A549 (cell line): ENCODE measurements around the gene ZCCHC10. TPM values are rescaled to one million over a fixed set of nuclear protein-coding genes. Genes with fewer than 3 reads are reported as not detected.

Experiments used
- ATAC-seq, 2 experiments: fragments of 200-7000 bp in 1 of 2; fragments of >200 bp in 1 of 2; cut with Nextera tagmentation in 1 of 2; cut with Tn5 transposase in 1 of 2; 3 replicates each; pipeline versions ENCODE4 v1.8.0 to v1.9.1; 2018 to 2020; ENCODE audit warnings: mild to moderate bottlenecking in 1 of 2, moderate library complexity in 1 of 2
- CTCF ChIA-PET: fragments of 300-600 bp; sonication (Branson Sonifier 250); formaldehyde crosslinking; extraction: SDS; loops from one replicate; lab custom pipeline; 2021; ENCODE audit warnings: antibody characterized with exemption, inconsistent platforms; lab: Yijun Ruan, JAX
- POLR2A ChIA-PET: fragments of 350-600 bp; formaldehyde crosslinking; extraction: SDS; loops from one replicate; lab custom pipeline; 2021; ENCODE audit warnings: antibody characterized with exemption, inconsistent platforms; lab: Yijun Ruan, JAX
- DNase-seq, 2 experiments: peaks; one replicate each; pipeline versions ENCODE4 v3.0.0 to v3.0.0-alpha.2; 2011 to 2016; ENCODE audit warnings: low read depth in 1 of 2, low spot score in 1 of 2
- FAIRE-seq: peaks from 2 replicates; lab custom pipeline; 2011; peaks lifted over from hg19 to GRCh38; lab: Jason Lieb, UNC
- H3K27ac ChIP-seq, 2 experiments: fragments of >200 bp; sonication (Bioruptor Twin); formaldehyde crosslinking; 3 replicates each; pipeline ENCODE4 v1.5.1; 2016 to 2017
- H3K4me1 ChIP-seq: fragments of >200 bp; sonication (Bioruptor Twin); formaldehyde crosslinking; 3 replicates; pipeline ENCODE4 v1.6.1; 2016
- H3K4me2 ChIP-seq: fragments of >200 bp; sonication (Bioruptor Twin); formaldehyde crosslinking; 3 replicates; pipeline ENCODE4 v1.6.1; 2016
- H3K4me3 ChIP-seq: fragments of >200 bp; sonication (Bioruptor Twin); formaldehyde crosslinking; 3 replicates; pipeline ENCODE4 v1.5.1; 2016
- H3K9me3 ChIP-seq: fragments of >200 bp; sonication (Bioruptor Twin); formaldehyde crosslinking; 3 replicates; pipeline ENCODE4 v1.6.1; 2016
- ATOH8 ChIP-seq: fragments of 250-450 bp; sonication (Bioruptor Pico); IDR thresholded peaks from 2 replicates; pipeline ENCODE4 v1.5.0; 2020; ENCODE audit warnings: low read depth, mild to moderate bottlenecking, moderate library complexity
- CBX8 ChIP-seq: fragments of 200-600 bp; sonication (generic); IDR thresholded peaks from 2 replicates; pipeline ENCODE4 v1.6.1; 2016
- CHD2 ChIP-seq: fragments of 150-350 bp; IDR thresholded peaks from 2 replicates; pipeline ENCODE4 v1.6.1; 2014; ENCODE audit warnings: low read length; ENCODE audit not compliant: partially characterized antibody
- CHD4 ChIP-seq: fragments of 200-600 bp; sonication (generic); IDR thresholded peaks from 2 replicates; pipeline ENCODE4 v1.6.1; 2016; ENCODE audit warnings: antibody characterized with exemption, mild to moderate bottlenecking, borderline replicate concordance
- EP300 ChIP-seq, 2 experiments: fragments of >200 bp; sonication (Bioruptor Twin); formaldehyde crosslinking; IDR thresholded peaks; 2 replicates in 1 of 2; 3 replicates in 1 of 2; pipeline ENCODE4 v1.6.1; 2016 to 2017
- ESRRA ChIP-seq: fragments of 150-350 bp; IDR thresholded peaks from 2 replicates; pipeline ENCODE4 v1.6.1; 2014; ENCODE audit warnings: mild to moderate bottlenecking, low read length, borderline replicate concordance
- FOSL2 ChIP-seq, 2 experiments: fragments of 450-650 bp in 1 of 2; fragments of >200 bp in 1 of 2; sonication (Bioruptor Twin) in 1 of 2; formaldehyde crosslinking; IDR thresholded peaks; 2 replicates each; pipeline versions ENCODE4 v1.5.0 to v1.6.1; 2016 to 2020; ENCODE audit warnings: mild to moderate bottlenecking in 1 of 2, moderate library complexity in 1 of 2
- HDAC2 ChIP-seq: fragments of 200-600 bp; sonication (generic); IDR thresholded peaks from 2 replicates; pipeline ENCODE4 v1.6.1; 2016
- KDM1A ChIP-seq: fragments of 200-600 bp; sonication (generic); IDR thresholded peaks from 2 replicates; pipeline ENCODE4 v1.6.1; 2016; ENCODE audit warnings: low read depth, mild to moderate bottlenecking
- MAFK ChIP-seq: fragments of 450-650 bp; IDR thresholded peaks from 2 replicates; pipeline ENCODE4 v1.6.1; 2014; ENCODE audit not compliant: partially characterized antibody
- NFE2L2 ChIP-seq: fragments of 150-350 bp; conservative IDR thresholded peaks from 2 replicates; pipeline ENCODE4 v1.6.1; 2014; ENCODE audit warnings: low read length
- NPAS2 ChIP-seq: fragments of 250-450 bp; sonication (Bioruptor Pico); IDR thresholded peaks from 2 replicates; pipeline ENCODE4 v1.8.0; 2022; ENCODE audit warnings: mild to moderate bottlenecking, moderate library complexity, borderline replicate concordance
- PBX3 ChIP-seq: IDR thresholded peaks from 2 replicates; pipeline ENCODE4 v1.6.1; 2012
- PHF8 ChIP-seq: fragments of 200-600 bp; sonication (generic); IDR thresholded peaks from 2 replicates; pipeline ENCODE4 v1.6.1; 2016; ENCODE audit warnings: low read depth, mild to moderate bottlenecking, antibody characterized with exemption, moderate library complexity, borderline replicate concordance
- RAD21 ChIP-seq, 2 experiments: fragments of >200 bp in 1 of 2; sonication (Bioruptor Twin) in 1 of 2; formaldehyde crosslinking in 1 of 2; IDR thresholded peaks in 1 of 2; conservative IDR thresholded peaks in 1 of 2; 2 replicates in 1 of 2; 3 replicates in 1 of 2; pipeline ENCODE4 v1.6.1; 2012 to 2018; ENCODE audit warnings: inconsistent platforms in 1 of 2
- REST ChIP-seq: fragments of 200-600 bp; sonication (generic); IDR thresholded peaks from 2 replicates; pipeline ENCODE4 v1.6.1; 2016; ENCODE audit warnings: antibody characterized with exemption, mild to moderate bottlenecking, moderate library complexity
- USF2 ChIP-seq: fragments of 450-650 bp; IDR thresholded peaks from 2 replicates; pipeline ENCODE4 v1.6.1; 2014; ENCODE audit warnings: antibody characterized with exemption
- ZNF302 ChIP-seq: fragments of 250-450 bp; sonication (Bioruptor Pico); IDR thresholded peaks from 2 replicates; pipeline ENCODE4 v1.9.0; 2021; ENCODE audit warnings: inconsistent platforms, mild to moderate bottlenecking, moderate library complexity
- WGBS: methylation state at CpG from one replicate; pipeline ENCODE4 v1.1.6; 2017; ENCODE audit errors: missing lambda C conversion rate; 5-methylcytosine and 5-hydroxymethylcytosine counted together
- polyA plus RNA-seq, 4 experiments: library from polyadenylated mRNA; depleted of rRNA in 3 of 4; stranded (reverse); fragments of >200 nt; fragmentation: RNase III in 1 of 4; extraction: RNeasy Plus Mini Kit Qiagen cat#74134 plus additional on column Dnase treatment in 1 of 4; gene quantifications; 2 replicates in 3 of 4; 3 replicates in 1 of 4; pipeline ENCODE4 v1.2.3, GENCODE V29; 2011 to 2017

Gene ZCCHC10
- polyA plus RNA-seq, 2 of the 4 experiments (the other 2 are of a cell fraction), result 28.3 to 45.7 TPM

- H3K4me1 ChIP-seq, result peaks cover 8% of the 10 kb centered on the region; the same call in 2 of the 3 replicates
- ATAC-seq (no peak), FAIRE-seq (no peak), DNase-seq (no peak)
- POLR2A ChIA-PET, result no interaction called here
- no peak overlapping the region for H3K4me2 ChIP-seq
- H3K9me3 ChIP-seq, result no peaks in the 10 kb centered on the region
- CTCF ChIA-PET, result interaction anchor here (1.2 kb wide), 1 partner anchor 23 kb away, joined by 3 read pairs; no protein-coding TSS in a partner anchor
- 92% methylated on average over 7 of the region's 7 CpGs for WGBS
- H3K4me3 ChIP-seq, result no peak overlapping the region
- H3K27ac ChIP-seq, result no peak overlapping the region
- TF ChIP-seq RAD21 (conservative IDR thresholded peaks at IDR 0.05 in 1 of 2, IDR thresholded peaks at IDR 0.05 in 1 of 2), result no peak
- no peak for TF ChIP-seq EP300 (IDR thresholded peaks at IDR 0.05)
- no peak for TF ChIP-seq ESRRA
- no peak for TF ChIP-seq REST
- TF ChIP-seq CHD2, result no peak
- no peak for TF ChIP-seq ATOH8
- TF ChIP-seq NFE2L2, result no peak
- no peak for TF ChIP-seq PHF8
- no peak for TF ChIP-seq USF2
- no peak for TF ChIP-seq CHD4
- no peak for TF ChIP-seq PBX3
- TF ChIP-seq ZNF302, result no peak
- no peak for TF ChIP-seq HDAC2
- no peak for TF ChIP-seq CBX8
- no peak for TF ChIP-seq MAFK
- TF ChIP-seq FOSL2 (IDR thresholded peaks at IDR 0.05), result no peak
- no peak for TF ChIP-seq FOSL2 (CRISPR knock-in tag; IDR thresholded peaks at IDR 0.05)
- no peak for TF ChIP-seq KDM1A
- no peak for TF ChIP-seq NPAS2 (CRISPR knock-in tag)
These were observed 49.5 kb upstream of the ZCCHC10 start for GRCh38 chr5:133075572-133076536.
